MM.1S (cell line): ENCODE data around the gene DAP.

Experiments
- DNase-seq: peaks from one replicate; pipeline ENCODE4 v3.0.0-alpha.2; 2015
- H2AFZ ChIP-seq: fragments of 300-600 bp; sonication (generic); 2 replicates; pipeline ENCODE4 v1.6.0; 2016; ENCODE audit warnings: antibody characterized with exemption, low read length
- H3F3A ChIP-seq: fragments of 300-600 bp; sonication (generic); 2 replicates; pipeline ENCODE4 v1.6.1; 2016; ENCODE audit warnings: mild to moderate bottlenecking, antibody characterized with exemption, low read length, moderate library complexity, mixed read lengths; ENCODE audit not compliant: insufficient read depth
- H3K27ac ChIP-seq: fragments of 300-600 bp; sonication (generic); 2 replicates; pipeline ENCODE4 v1.5.1; 2016; ENCODE audit warnings: mild to moderate bottlenecking, low read length
- H3K27me3 ChIP-seq: fragments of 300-600 bp; sonication (generic); replicated peaks from 2 replicates; pipeline ENCODE4 v1.6.0; 2016; ENCODE audit warnings: low read length; ENCODE audit not compliant: insufficient read depth
- H3K36me3 ChIP-seq: fragments of 300-600 bp; sonication (generic); replicated peaks from 2 replicates; pipeline ENCODE4 v1.6.1; 2016; ENCODE audit warnings: mild to moderate bottlenecking, low read length, mixed read lengths; ENCODE audit not compliant: insufficient read depth
- H3K4me1 ChIP-seq: fragments of 300-600 bp; sonication (generic); 2 replicates; pipeline ENCODE4 v1.6.1; 2016; ENCODE audit warnings: low read length, mixed read lengths
- H3K4me2 ChIP-seq: fragments of 300-600 bp; sonication (generic); 2 replicates; pipeline ENCODE4 v1.6.0; 2016; ENCODE audit warnings: low read depth, low read length
- H3K4me3 ChIP-seq: fragments of 300-600 bp; sonication (generic); 2 replicates; pipeline ENCODE4 v1.5.1; 2016; ENCODE audit warnings: low read length, mixed read lengths
- H3K79me2 ChIP-seq: fragments of 300-600 bp; sonication (generic); 2 replicates; pipeline ENCODE4 v1.6.1; 2016; ENCODE audit warnings: mixed run types, low read length, mixed read lengths
- H3K9ac ChIP-seq: fragments of 300-600 bp; sonication (generic); 2 replicates; pipeline ENCODE4 v1.6.1; 2016; ENCODE audit warnings: low read length, mixed read lengths
- H3K9me2 ChIP-seq: fragments of 300-600 bp; sonication (generic); replicated peaks from 2 replicates; pipeline ENCODE4 v1.6.1; 2016; ENCODE audit warnings: mild to moderate bottlenecking, low read length, mixed read lengths; ENCODE audit not compliant: insufficient read depth
- H3K9me3 ChIP-seq: fragments of 300-600 bp; sonication (generic); replicated peaks from 2 replicates; pipeline ENCODE4 v1.6.1; 2016; ENCODE audit warnings: mild to moderate bottlenecking, low read length, mixed read lengths; ENCODE audit not compliant: insufficient read depth
- H4K20me1 ChIP-seq: fragments of 300-600 bp; sonication (generic); 2 replicates; pipeline ENCODE4 v1.6.1; 2016; ENCODE audit warnings: mild to moderate bottlenecking, low read length, moderate library complexity, mixed read lengths; ENCODE audit not compliant: insufficient read depth
- EZH2 ChIP-seq: fragments of 300-600 bp; sonication (generic); optimal IDR thresholded peaks from 2 replicates; pipeline ENCODE3; 2017; ENCODE audit warnings: low read depth, mild to moderate bottlenecking, antibody characterized with exemption, low read length, mixed read lengths
- EZH2phosphoT487 ChIP-seq: fragments of 300-600 bp; sonication (generic); IDR thresholded peaks from 2 replicates; pipeline ENCODE4 v1.6.1; 2018; ENCODE audit warnings: antibody characterized with exemption, low read length
- TF ChIP-seq, protein P1 (sequence below): fragments of 300-600 bp; sonication (generic); IDR thresholded peaks from 2 replicates; pipeline ENCODE4 v1.5.1; 2016; ENCODE audit warnings: antibody characterized with exemption, low read length, mixed read lengths

DAP gene

DNA sequence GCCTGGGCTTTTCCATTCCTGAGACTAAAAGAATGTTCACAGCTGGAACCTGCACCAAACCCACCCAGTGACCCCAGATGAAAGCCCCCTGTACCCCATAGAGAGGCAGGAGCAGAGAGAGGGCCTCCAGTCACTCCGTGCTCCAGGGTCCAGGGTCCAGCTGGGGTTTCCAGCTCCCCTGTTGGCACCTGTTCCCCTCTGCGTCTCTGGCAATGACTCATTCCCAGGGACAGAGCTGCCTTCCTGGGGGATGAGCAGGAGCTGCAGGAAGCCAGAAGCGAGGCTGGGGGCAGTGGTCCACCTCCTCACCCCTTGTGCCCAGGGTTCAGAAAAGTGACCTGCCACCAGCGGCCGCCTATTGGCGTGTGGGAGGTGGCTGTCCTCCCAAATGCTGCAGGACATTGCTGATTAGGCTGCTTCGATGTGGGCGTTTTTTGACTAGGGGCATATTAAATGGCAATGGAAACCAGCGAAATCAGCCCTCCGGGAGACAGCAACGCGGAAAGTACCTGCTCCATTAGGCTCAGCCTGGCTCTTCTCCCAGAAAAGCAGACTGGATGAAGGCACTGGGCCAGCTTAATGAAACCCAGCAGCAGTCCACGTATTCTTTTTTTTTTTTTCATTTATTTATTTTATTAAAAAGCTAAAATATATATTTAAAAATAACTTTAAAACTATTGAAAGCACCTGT is 97.4 kb downstream of the DAP start:
- H3K9ac ChIP-seq = no peak overlapping the region
- no peak overlapping the region for H2AFZ ChIP-seq

DNA sequence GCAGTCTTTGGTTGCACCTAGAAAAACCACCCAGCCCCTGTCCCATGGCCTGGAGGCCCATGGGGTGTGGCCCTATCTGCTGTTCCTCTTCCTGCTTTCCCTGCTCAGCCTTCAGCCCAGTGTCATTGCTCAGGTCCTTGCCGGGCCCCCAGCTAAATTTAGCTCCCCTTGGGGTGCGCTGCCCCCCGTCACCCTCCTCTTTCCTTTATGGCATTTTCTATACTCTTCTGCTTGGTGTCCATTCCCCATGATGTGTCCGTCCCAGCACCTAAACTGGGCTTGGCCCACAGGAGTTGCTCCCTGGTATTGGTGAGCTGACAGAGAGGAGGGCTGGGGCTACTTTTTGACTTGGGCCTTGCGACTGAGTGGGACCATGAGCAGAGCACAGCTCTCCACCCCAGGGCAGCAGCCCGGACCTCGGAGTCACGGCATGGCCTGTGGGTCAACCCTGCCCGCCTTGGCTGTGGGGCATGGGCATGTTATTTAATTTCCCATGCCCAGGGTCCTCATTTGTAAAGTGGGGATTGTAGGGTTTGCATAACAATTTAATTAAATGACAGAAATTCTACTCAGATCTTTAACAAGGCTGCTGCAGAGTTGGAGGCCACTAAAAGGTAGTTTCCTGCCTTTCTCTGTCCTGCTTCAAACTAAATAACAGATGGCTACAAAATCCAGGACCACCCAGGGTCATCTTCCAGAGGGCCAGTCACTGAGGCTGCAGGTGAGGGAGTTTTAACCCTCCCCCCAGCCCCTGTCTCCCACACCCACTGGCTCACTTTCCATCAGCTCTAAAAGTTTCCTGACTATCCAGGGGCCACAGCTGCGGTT is 98.2 kb downstream of the DAP start:
- H3K27me3 ChIP-seq = no peaks in the 10 kb centered on the region
- no peak for DNase-seq
- no peak overlapping the region for H3K4me3 ChIP-seq
- H3K9me3 ChIP-seq = no peaks in the 10 kb centered on the region
- H2AFZ ChIP-seq = no peak overlapping the region
- no peaks in the 10 kb centered on the region for H3F3A ChIP-seq
- no peaks in the 10 kb centered on the region for H3K9me2 ChIP-seq
- H3K9ac ChIP-seq = no peak overlapping the region
- H4K20me1 ChIP-seq = no peaks in the 10 kb centered on the region
- H3K4me2 ChIP-seq = no peak overlapping the region
- TF ChIP-seq EZH2 = no peak
- no peak for TF ChIP-seq EZH2phosphoT487
- TF ChIP-seq, protein P1, sequence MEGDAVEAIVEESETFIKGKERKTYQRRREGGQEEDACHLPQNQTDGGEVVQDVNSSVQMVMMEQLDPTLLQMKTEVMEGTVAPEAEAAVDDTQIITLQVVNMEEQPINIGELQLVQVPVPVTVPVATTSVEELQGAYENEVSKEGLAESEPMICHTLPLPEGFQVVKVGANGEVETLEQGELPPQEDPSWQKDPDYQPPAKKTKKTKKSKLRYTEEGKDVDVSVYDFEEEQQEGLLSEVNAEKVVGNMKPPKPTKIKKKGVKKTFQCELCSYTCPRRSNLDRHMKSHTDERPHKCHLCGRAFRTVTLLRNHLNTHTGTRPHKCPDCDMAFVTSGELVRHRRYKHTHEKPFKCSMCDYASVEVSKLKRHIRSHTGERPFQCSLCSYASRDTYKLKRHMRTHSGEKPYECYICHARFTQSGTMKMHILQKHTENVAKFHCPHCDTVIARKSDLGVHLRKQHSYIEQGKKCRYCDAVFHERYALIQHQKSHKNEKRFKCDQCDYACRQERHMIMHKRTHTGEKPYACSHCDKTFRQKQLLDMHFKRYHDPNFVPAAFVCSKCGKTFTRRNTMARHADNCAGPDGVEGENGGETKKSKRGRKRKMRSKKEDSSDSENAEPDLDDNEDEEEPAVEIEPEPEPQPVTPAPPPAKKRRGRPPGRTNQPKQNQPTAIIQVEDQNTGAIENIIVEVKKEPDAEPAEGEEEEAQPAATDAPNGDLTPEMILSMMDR = no peak
- no peaks in the 10 kb centered on the region for H3K4me1 ChIP-seq
- no peak overlapping the region for H3K27ac ChIP-seq
- no peaks in the 10 kb centered on the region for H3K79me2 ChIP-seq
- no peaks in the 10 kb centered on the region for H3K36me3 ChIP-seq

More for the DNA sequence above, 97.4 kb downstream of the DAP start:
- no peaks in the 10 kb centered on the region for H3K79me2 ChIP-seq
- TF ChIP-seq EZH2phosphoT487 = no peak
- TF ChIP-seq EZH2 = no peak
- TF ChIP-seq, protein P1 = no peak
- H3K4me3 ChIP-seq = no peak overlapping the region
- no peaks in the 10 kb centered on the region for H3K9me2 ChIP-seq
- H3K4me1 ChIP-seq = no peaks in the 10 kb centered on the region
- H3F3A ChIP-seq = no peaks in the 10 kb centered on the region
- H3K4me2 ChIP-seq = no peak overlapping the region
- DNase-seq = no peak
- H3K9me3 ChIP-seq = no peaks in the 10 kb centered on the region
- H3K27me3 ChIP-seq = no peaks in the 10 kb centered on the region
- H4K20me1 ChIP-seq = no peaks in the 10 kb centered on the region
- no peak overlapping the region for H3K27ac ChIP-seq
- no peaks in the 10 kb centered on the region for H3K36me3 ChIP-seq

DNA sequence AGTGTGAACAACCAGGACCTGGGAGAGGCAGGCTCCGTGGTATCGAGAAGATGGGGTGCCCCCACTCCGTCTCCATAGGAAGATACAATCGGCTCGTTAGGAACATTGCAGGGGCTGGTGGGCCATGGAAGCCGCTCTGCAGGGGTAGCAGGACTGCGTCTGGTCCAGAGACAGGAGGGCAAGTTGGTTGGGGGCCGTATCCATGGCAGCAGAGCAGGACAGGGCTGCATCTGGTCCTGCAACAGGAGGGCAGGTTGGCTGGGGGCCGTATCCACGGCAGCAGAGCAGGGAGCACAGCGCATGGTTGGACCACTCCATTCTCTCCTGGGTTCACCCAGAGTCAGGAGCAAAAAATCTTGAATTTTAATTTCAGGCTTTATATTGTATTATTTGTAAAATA is 99.0 kb downstream of the DAP start:
- Histone ChIP-seq H3K79me2 (no peaks in the 10 kb centered on the region), H3K4me1 (no peaks in the 10 kb centered on the region), H3K9ac (no peak overlapping the region), H3K4me2 (no peak overlapping the region), H3F3A (no peaks in the 10 kb centered on the region), H3K9me2 (no peaks in the 10 kb centered on the region), H2AFZ (no peak overlapping the region), H3K27ac (no peak overlapping the region), H4K20me1 (no peaks in the 10 kb centered on the region), H3K9me3 (no peaks in the 10 kb centered on the region), H3K27me3 (no peaks in the 10 kb centered on the region), H3K36me3 (no peaks in the 10 kb centered on the region), H3K4me3 (no peak overlapping the region)
- DNase-seq = no peak
- no peak for TF ChIP-seq EZH2phosphoT487
- TF ChIP-seq, protein P1 = no peak
- TF ChIP-seq EZH2 = no peak
